Measurements from ENCODE around the gene ARIH2. TPM values are rescaled to one million over a fixed set of nuclear protein-coding genes. Genes with fewer than 3 reads are reported as not detected.

The ARIH2 gene
- polyA plus RNA-seq, 1 donor (not counting 4 experiments of a cell fraction or from before 2014, with no cell fraction given), result 66.7 TPM

DNA sequence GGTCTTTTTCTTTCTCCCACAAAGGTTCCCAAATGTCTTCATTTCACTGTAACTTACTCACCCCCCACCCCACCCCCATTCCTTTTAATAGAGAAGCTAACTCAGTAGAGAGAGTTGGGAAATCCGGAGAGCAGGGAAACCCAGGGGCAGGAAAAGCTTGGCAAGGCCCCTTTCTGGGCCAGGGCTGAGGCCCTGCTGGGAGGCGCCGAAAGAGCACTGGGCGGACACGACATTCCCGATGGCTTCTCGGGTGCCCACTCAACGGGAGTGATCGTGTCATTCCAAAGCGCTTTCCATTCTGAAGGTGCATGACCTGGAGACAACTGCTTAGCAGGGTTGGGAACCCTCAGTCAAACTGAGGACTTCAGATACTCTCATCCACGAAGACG is 101.3 kb downstream of the ARIH2 start:
- Histone ChIP-seq H3K4me1 (ENCODE audit: control insufficient read depth, extremely low read depth, insufficient read depth, low read length) (peaks cover 36% of the 10 kb centered on the region), H3K9ac (ENCODE audit: control insufficient read depth, extremely low read depth, insufficient read depth, low read length) (peak overlapping the region; percentile 90), H3K4me3 (ENCODE audit: control insufficient read depth in 2 of 3, extremely low read depth in 1 of 3, insufficient read depth in 2 of 3, low read depth in 1 of 3, low read length in 3 of 3) (peak overlapping the region; percentile 80 to 97 (median 93)), H3K27me3 (ENCODE audit: control insufficient read depth, extremely low read depth, insufficient read depth, low read length) (no peaks in the 10 kb centered on the region), H3K9me3 (ENCODE audit: control insufficient read depth, low read depth, low read length) (no peaks in the 10 kb centered on the region), H3K4me2 (ENCODE audit: control insufficient read depth, extremely low read depth, insufficient read depth, low read depth, low read length) (peak overlapping the region; percentile 99), H3K27ac (ENCODE audit: control insufficient read depth, insufficient read depth, low read length) (peak overlapping the region; percentile 91), H4K20me1 (ENCODE audit: control insufficient read depth, extremely low read depth, insufficient read depth, low read length) (peaks cover 8% of the 10 kb centered on the region), H2AFZ (ENCODE audit: control insufficient read depth, low read length) (peak overlapping the region; percentile 26), H3K9me1 (ENCODE audit: control insufficient read depth, extremely low read depth, insufficient read depth, low read length) (no peaks in the 10 kb centered on the region), H3K36me3 (ENCODE audit: control insufficient read depth in 2 of 2, extremely low read depth in 1 of 2, insufficient read depth in 2 of 2, low read length in 2 of 2) (peaks cover 16 to 30% of the 10 kb centered on the region in 2 experiments), H3K79me2 (ENCODE audit: control insufficient read depth, insufficient read depth, low read length) (peaks cover 46% of the 10 kb centered on the region)
- dilution Hi-C loops (cut with MboI; ENCODE audit: extremely low pct_ligation_motif_present, low sequenced_read_pairs), result no loop called here
- FAIRE-seq, result no peak
- DNase-seq (ENCODE audit: low read depth, low spot score), result no peak
- TF ChIP-seq, protein P1, sequence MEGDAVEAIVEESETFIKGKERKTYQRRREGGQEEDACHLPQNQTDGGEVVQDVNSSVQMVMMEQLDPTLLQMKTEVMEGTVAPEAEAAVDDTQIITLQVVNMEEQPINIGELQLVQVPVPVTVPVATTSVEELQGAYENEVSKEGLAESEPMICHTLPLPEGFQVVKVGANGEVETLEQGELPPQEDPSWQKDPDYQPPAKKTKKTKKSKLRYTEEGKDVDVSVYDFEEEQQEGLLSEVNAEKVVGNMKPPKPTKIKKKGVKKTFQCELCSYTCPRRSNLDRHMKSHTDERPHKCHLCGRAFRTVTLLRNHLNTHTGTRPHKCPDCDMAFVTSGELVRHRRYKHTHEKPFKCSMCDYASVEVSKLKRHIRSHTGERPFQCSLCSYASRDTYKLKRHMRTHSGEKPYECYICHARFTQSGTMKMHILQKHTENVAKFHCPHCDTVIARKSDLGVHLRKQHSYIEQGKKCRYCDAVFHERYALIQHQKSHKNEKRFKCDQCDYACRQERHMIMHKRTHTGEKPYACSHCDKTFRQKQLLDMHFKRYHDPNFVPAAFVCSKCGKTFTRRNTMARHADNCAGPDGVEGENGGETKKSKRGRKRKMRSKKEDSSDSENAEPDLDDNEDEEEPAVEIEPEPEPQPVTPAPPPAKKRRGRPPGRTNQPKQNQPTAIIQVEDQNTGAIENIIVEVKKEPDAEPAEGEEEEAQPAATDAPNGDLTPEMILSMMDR (optimal IDR thresholded peaks at IDR 0.05 in 1 of 3, IDR thresholded peaks at IDR 0.05 in 1 of 3, conservative IDR thresholded peaks at IDR 0.05 in 1 of 3; ENCODE audit: extremely low read depth in 1 of 3, insufficient read depth in 2 of 3, low read length in 3 of 3), result no peak
- TF ChIP-seq EZH2 (IDR thresholded peaks at IDR 0.05; ENCODE audit: low read length), result no peak

DNA sequence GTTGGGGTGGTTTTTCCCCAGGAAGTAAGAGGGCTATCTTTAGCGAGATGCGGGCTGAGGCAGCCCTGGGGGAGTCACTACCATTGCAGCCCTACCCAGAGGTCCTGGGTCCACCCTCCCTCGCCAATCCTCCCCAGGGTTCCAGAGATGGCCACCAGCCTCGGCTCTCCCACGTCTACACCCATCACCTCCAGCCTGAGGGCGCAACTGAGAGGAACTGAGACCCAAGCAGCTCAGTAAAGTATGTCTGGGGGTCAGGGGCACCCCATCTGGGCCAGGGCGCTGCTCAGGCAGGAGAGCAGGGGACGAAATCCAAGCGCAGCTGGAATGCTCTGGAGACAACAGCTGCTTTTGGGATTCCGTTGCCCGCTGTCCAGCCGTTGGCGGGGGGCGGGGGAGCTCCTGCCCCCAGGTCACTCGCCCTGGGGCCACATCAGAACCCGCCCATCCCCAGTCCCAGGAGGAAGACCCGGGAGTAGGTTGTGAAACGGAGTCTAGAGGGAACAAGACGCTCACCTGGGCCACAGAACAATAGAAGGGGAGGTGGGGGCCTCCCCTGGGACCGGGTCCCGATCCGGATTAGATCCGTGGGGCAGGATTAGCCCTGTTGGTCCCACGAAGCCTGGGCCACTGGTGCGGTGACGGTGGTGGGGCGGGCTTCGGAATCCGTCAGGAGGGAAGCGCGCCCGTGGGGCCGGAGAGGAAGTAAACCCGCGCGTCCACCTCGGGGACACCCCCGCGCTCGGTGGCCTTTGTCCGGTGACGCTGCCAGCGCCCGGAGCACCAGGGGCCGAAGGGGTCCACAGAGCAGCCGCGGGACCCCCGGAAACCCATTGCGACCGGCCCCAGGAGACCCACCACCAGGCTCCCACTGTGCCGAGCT is 101.9 kb downstream of the ARIH2 start:
- dilution Hi-C loops (cut with MboI; ENCODE audit: extremely low pct_ligation_motif_present, low sequenced_read_pairs), result no loop called here
- peaks cover 51% of the 10 kb centered on the region for H3K79me2 ChIP-seq (ENCODE audit: control insufficient read depth, insufficient read depth, low read length)

More for the DNA sequence above, 101.9 kb downstream of the ARIH2 start:
- no peaks in the 10 kb centered on the region for H3K9me1 ChIP-seq (ENCODE audit: control insufficient read depth, extremely low read depth, insufficient read depth, low read length)
- peak overlapping the region; percentile 91 for H3K27ac ChIP-seq (ENCODE audit: control insufficient read depth, insufficient read depth, low read length)
- peak overlapping the region; percentile 26 for H2AFZ ChIP-seq (ENCODE audit: control insufficient read depth, low read length)
- TF ChIP-seq EZH2 (IDR thresholded peaks at IDR 0.05; ENCODE audit: low read length), result no peak
- TF ChIP-seq, protein P1 (optimal IDR thresholded peaks at IDR 0.05 in 1 of 3, IDR thresholded peaks at IDR 0.05 in 1 of 3, conservative IDR thresholded peaks at IDR 0.05 in 1 of 3; ENCODE audit: extremely low read depth in 1 of 3, insufficient read depth in 2 of 3, low read length in 3 of 3), result no peak
- peaks cover 8% of the 10 kb centered on the region for H4K20me1 ChIP-seq (ENCODE audit: control insufficient read depth, extremely low read depth, insufficient read depth, low read length)
- FAIRE-seq, result no peak
- H3K27me3 ChIP-seq (ENCODE audit: control insufficient read depth, extremely low read depth, insufficient read depth, low read length), result no peaks in the 10 kb centered on the region
- H3K4me1 ChIP-seq (ENCODE audit: control insufficient read depth, extremely low read depth, insufficient read depth, low read length), result peaks cover 36% of the 10 kb centered on the region
- H3K36me3 ChIP-seq (ENCODE audit: control insufficient read depth in 2 of 2, extremely low read depth in 1 of 2, insufficient read depth in 2 of 2, low read length in 2 of 2), result peaks cover 19 to 30% of the 10 kb centered on the region in 2 experiments
- no peaks in the 10 kb centered on the region for H3K9me3 ChIP-seq (ENCODE audit: control insufficient read depth, low read depth, low read length)
- H3K9ac ChIP-seq (ENCODE audit: control insufficient read depth, extremely low read depth, insufficient read depth, low read length), result peak overlapping the region; percentile 90
- peak overlapping the region; percentile 80 to 97 (median 93) for H3K4me3 ChIP-seq (ENCODE audit: control insufficient read depth in 2 of 3, extremely low read depth in 1 of 3, insufficient read depth in 2 of 3, low read depth in 1 of 3, low read length in 3 of 3)
- H3K4me2 ChIP-seq (ENCODE audit: control insufficient read depth, extremely low read depth, insufficient read depth, low read depth, low read length), result peak overlapping the region; percentile 99
- DNase-seq (ENCODE audit: low read depth, low spot score), result no peak

All from keratinocyte (primary cell).